H9 (cell line): ENCODE results near the gene ACACA. TPM values are rescaled to one million over a fixed set of nuclear protein-coding genes. Genes with fewer than 3 reads are reported as not detected.
A peak's percentile ranks its signal among the peaks of the same experiment; 100 is the strongest.

Source experiments
- DNase-seq: peaks from one replicate; pipeline ENCODE4 v3.0.0-alpha.2; 2017
- H2AFZ ChIP-seq: one replicate; pipeline ENCODE4 v1.6.1; 2013; ENCODE audit warnings: mild to moderate bottlenecking, low read length, control low read depth, moderate library complexity
- H2AK5ac ChIP-seq: 2 replicates; pipeline ENCODE4 v1.6.1; 2013; ENCODE audit warnings: low read length, control low read depth, mixed read lengths; ENCODE audit not compliant: insufficient read length
- H2BK120ac ChIP-seq: one replicate; pipeline ENCODE4 v1.6.1; 2013; ENCODE audit warnings: low read depth, mild to moderate bottlenecking, low read length, control low read depth, inconsistent platforms; ENCODE audit not compliant: poor library complexity, severe bottlenecking
- H2BK12ac ChIP-seq: 2 replicates; pipeline ENCODE4 v1.6.1; 2013; ENCODE audit warnings: low read length, control low read depth, mixed read lengths, low read depth; ENCODE audit not compliant: insufficient read length
- H2BK15ac ChIP-seq: 2 replicates; pipeline ENCODE4 v1.6.1; 2013; ENCODE audit warnings: low read depth, low read length, control low read depth
- H2BK20ac ChIP-seq: one replicate; pipeline ENCODE4 v1.6.1; 2013; ENCODE audit warnings: low read depth, mild to moderate bottlenecking, low read length, control low read depth, inconsistent platforms; ENCODE audit not compliant: poor library complexity, severe bottlenecking
- H2BK5ac ChIP-seq: 2 replicates; pipeline ENCODE4 v1.6.1; 2013; ENCODE audit warnings: low read length, control low read depth, mixed read lengths; ENCODE audit not compliant: insufficient read length
- H3K14ac ChIP-seq: 2 replicates; pipeline ENCODE4 v1.6.1; 2013; ENCODE audit warnings: low read length, control low read depth; ENCODE audit not compliant: insufficient read depth
- H3K18ac ChIP-seq: 2 replicates; pipeline ENCODE4 v1.6.1; 2013; ENCODE audit warnings: low read depth, mild to moderate bottlenecking, mixed read lengths, low read length, control low read depth; ENCODE audit not compliant: insufficient read length
- H3K23ac ChIP-seq: 2 replicates; pipeline ENCODE4 v1.6.1; 2013; ENCODE audit warnings: low read length, control low read depth, mixed read lengths, low read depth; ENCODE audit not compliant: insufficient read length
- H3K23me2 ChIP-seq: 2 replicates; pipeline ENCODE4 v1.6.1; 2013; ENCODE audit warnings: low read depth, mild to moderate bottlenecking, mixed read lengths, low read length, control low read depth; ENCODE audit not compliant: insufficient read length, poor library complexity, severe bottlenecking
- H3K27ac ChIP-seq: 2 replicates; pipeline ENCODE4 v1.5.1; 2013; ENCODE audit warnings: low read length, control low read depth, mixed read lengths, low read depth; ENCODE audit not compliant: insufficient read length
- H3K27me3 ChIP-seq: 2 replicates; pipeline ENCODE4 v1.6.1; 2013; ENCODE audit warnings: low read length, control low read depth, inconsistent platforms; ENCODE audit not compliant: insufficient read depth
- H3K4ac ChIP-seq: 2 replicates; pipeline ENCODE4 v1.6.1; 2013; ENCODE audit warnings: low read depth, mild to moderate bottlenecking, control low read depth, inconsistent platforms, low read length, moderate library complexity
- H3K4me1 ChIP-seq: 2 replicates; pipeline ENCODE4 v1.6.1; 2013; ENCODE audit warnings: low read length, control low read depth, inconsistent platforms; ENCODE audit not compliant: insufficient read depth
- H3K4me2 ChIP-seq: 2 replicates; pipeline ENCODE4 v1.6.1; 2013; ENCODE audit warnings: low read length, control low read depth, mixed read lengths; ENCODE audit not compliant: insufficient read length, insufficient read depth
- H3K56ac ChIP-seq: 2 replicates; pipeline ENCODE4 v1.6.1; 2013; ENCODE audit warnings: low read depth, mild to moderate bottlenecking, mixed read lengths, low read length, control low read depth; ENCODE audit not compliant: insufficient read length
- H3K79me1 ChIP-seq: 2 replicates; pipeline ENCODE4 v1.6.1; 2013; ENCODE audit warnings: low read depth, mild to moderate bottlenecking, moderate library complexity, low read length, control low read depth, inconsistent platforms; ENCODE audit not compliant: insufficient read depth, poor library complexity, severe bottlenecking
- H3K79me2 ChIP-seq: 2 replicates; pipeline ENCODE4 v1.6.1; 2013; ENCODE audit warnings: low read length, control low read depth, inconsistent platforms; ENCODE audit not compliant: insufficient read depth
- H3K9ac ChIP-seq: 2 replicates; pipeline ENCODE4 v1.6.1; 2013; ENCODE audit warnings: low read length, control low read depth, mixed read lengths; ENCODE audit not compliant: insufficient read length; ENCODE audit errors: extremely low read depth
- H3K9me3 ChIP-seq: one replicate; pipeline ENCODE4 v1.6.1; 2013; ENCODE audit warnings: low read depth, low read length, inconsistent platforms; ENCODE audit not compliant: control insufficient read depth
- H3T11ph ChIP-seq: one replicate; pipeline ENCODE4 v1.6.1; 2013; ENCODE audit warnings: mild to moderate bottlenecking, low read length, control low read depth, inconsistent platforms
- H4K20me1 ChIP-seq: one replicate; pipeline ENCODE4 v1.6.1; 2013; ENCODE audit not compliant: control insufficient read depth, insufficient read length, insufficient read depth
- H4K5ac ChIP-seq: 2 replicates; pipeline ENCODE4 v1.6.1; 2013; ENCODE audit warnings: low read depth, mild to moderate bottlenecking, mixed read lengths, low read length, control low read depth; ENCODE audit not compliant: insufficient read length
- H4K8ac ChIP-seq: replicated peaks from 2 replicates; pipeline ENCODE4 v1.6.1; 2013; ENCODE audit warnings: low read length, control low read depth, mixed read lengths, low read depth; ENCODE audit not compliant: insufficient read length
- H4K91ac ChIP-seq: 2 replicates; pipeline ENCODE4 v1.6.1; 2013; ENCODE audit warnings: low read depth, mild to moderate bottlenecking, moderate library complexity, mixed read lengths, low read length, control low read depth; ENCODE audit not compliant: insufficient read length
- H3K27ac Mint-ChIP-seq, 3 experiments: 2 replicates in 2 of 3; 3 replicates in 1 of 3; pipeline ENCODE4 v1.8.0; 2020 to 2021; ENCODE audit warnings: mixed read lengths in 3 of 3, mild to moderate bottlenecking in 1 of 3, moderate library complexity in 1 of 3
- H3K27me3 Mint-ChIP-seq: 2 replicates; pipeline ENCODE4 v1.8.0; 2021; ENCODE audit warnings: low read depth, mild to moderate bottlenecking, moderate library complexity, mixed read lengths
- H3K36me3 Mint-ChIP-seq, 3 experiments: 2 replicates in 2 of 3; 3 replicates in 1 of 3; pipeline ENCODE4 v1.8.0; 2020 to 2021; ENCODE audit warnings: low read depth in 3 of 3, mixed read lengths in 3 of 3; ENCODE audit not compliant: insufficient read depth in 1 of 3
- H3K4me1 Mint-ChIP-seq, 2 experiments: 2 replicates each; pipeline ENCODE4 v1.8.0; 2020; ENCODE audit warnings: mixed read lengths in 2 of 2
- H3K4me3 Mint-ChIP-seq, 2 experiments: 2 replicates in 1 of 2; 3 replicates in 1 of 2; pipeline ENCODE4 v1.8.0; 2020 to 2021; ENCODE audit warnings: mild to moderate bottlenecking in 2 of 2, mixed read lengths in 2 of 2, moderate library complexity in 1 of 2
- H3K9me3 Mint-ChIP-seq, 2 experiments: 2 replicates in 1 of 2; 3 replicates in 1 of 2; pipeline ENCODE4 v1.8.0; 2020; ENCODE audit warnings: mild to moderate bottlenecking in 2 of 2, mixed read lengths in 2 of 2, moderate library complexity in 1 of 2
- WGBS: extraction: QIAGEN DNeasy Blood & Tissue Kit; methylation state at CpG from one replicate; pipeline ENCODE4 v1.1.7; 2013; ENCODE audit warnings: missing lambda C conversion rate, low lambda C conversion rate, mixed read lengths; ENCODE audit not compliant: insufficient read length; ENCODE audit errors: extremely low coverage; 5-methylcytosine and 5-hydroxymethylcytosine counted together
- total RNA-seq: library from RNA; stranded (reverse); gene quantifications from 2 replicates; pipeline ENCODE4 v1.2.1, GENCODE V29; 2021
- TF ChIP-seq, protein P1 (sequence below): fragments of 200-600 bp; sonication (generic); conservative IDR thresholded peaks from 3 replicates; pipeline ENCODE4 v1.8.0; 2021; ENCODE audit warnings: antibody characterized with exemption, mild to moderate bottlenecking

The ACACA gene
- total RNA-seq, 1 experiment from 2014 or later = 135 TPM

DNA sequence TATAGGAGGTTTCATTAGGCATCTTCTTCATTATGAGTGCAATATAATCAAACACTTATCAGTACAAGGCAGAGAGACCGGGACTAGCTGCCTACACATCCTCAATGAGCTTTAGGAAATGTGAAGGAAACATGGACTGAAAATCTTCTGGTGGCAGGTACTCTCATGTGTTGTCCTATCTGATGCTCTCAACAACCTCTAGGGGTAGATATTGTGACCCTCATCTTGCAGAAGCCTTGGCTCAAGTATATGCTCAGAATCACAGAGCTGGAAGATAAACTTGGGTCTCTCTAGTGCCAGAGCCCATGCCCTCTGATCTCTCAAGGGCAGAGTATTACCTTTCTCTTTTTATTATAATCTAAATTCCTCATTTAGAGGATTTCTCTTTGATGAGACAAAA, 212.4 kb downstream of the ACACA start:
- WGBS = no CpG with 5 or more reads among the region's 1 CpG
- Histone ChIP-seq H3K4me1 (no peaks in the 10 kb centered on the region; the same call in 1 of the 2 replicates), H2AFZ (no peak overlapping the region), H3K23ac (no peak overlapping the region), H4K8ac (no peak overlapping the region), H2BK20ac (no peak overlapping the region), H3K23me2 (no peaks in the 10 kb centered on the region), H3K4ac (no peak overlapping the region), H2AK5ac (no peak overlapping the region), H3K79me2 (no peaks in the 10 kb centered on the region), H3K18ac (no peak overlapping the region), H2BK120ac (no peak overlapping the region), H4K20me1 (no peaks in the 10 kb centered on the region), H3K27ac (no peak overlapping the region), H4K91ac (no peak overlapping the region), H3K14ac (no peak overlapping the region), H4K5ac (no peak overlapping the region), H3K27me3 (no peaks in the 10 kb centered on the region), H3K4me2 (no peak overlapping the region), H3K79me1 (no peaks in the 10 kb centered on the region), H2BK15ac (no peak overlapping the region), H2BK5ac (no peak overlapping the region), H3K9ac (no peak overlapping the region), H3K9me3 (no peaks in the 10 kb centered on the region), H3T11ph (no peak overlapping the region), H2BK12ac (no peak overlapping the region), H3K56ac (no peak overlapping the region)
- DNase-seq = no peak
- no peak overlapping the region for H3K4me3 Mint-ChIP-seq
- H3K27me3 Mint-ChIP-seq = no peaks in the 10 kb centered on the region
- H3K9me3 Mint-ChIP-seq = no peaks in the 10 kb centered on the region
- peaks cover 11 to 43% (median 31%) of the 10 kb centered on the region in 3 experiments; a peak in 5 of 7 replicates for H3K36me3 Mint-ChIP-seq
- H3K4me1 Mint-ChIP-seq = peaks cover 7 to 14% of the 10 kb centered on the region in 2 experiments
- peak overlapping the region in 1 of 3 experiments; percentile 15; a peak in 1 of 7 replicates for H3K27ac Mint-ChIP-seq
- TF ChIP-seq, protein P1, sequence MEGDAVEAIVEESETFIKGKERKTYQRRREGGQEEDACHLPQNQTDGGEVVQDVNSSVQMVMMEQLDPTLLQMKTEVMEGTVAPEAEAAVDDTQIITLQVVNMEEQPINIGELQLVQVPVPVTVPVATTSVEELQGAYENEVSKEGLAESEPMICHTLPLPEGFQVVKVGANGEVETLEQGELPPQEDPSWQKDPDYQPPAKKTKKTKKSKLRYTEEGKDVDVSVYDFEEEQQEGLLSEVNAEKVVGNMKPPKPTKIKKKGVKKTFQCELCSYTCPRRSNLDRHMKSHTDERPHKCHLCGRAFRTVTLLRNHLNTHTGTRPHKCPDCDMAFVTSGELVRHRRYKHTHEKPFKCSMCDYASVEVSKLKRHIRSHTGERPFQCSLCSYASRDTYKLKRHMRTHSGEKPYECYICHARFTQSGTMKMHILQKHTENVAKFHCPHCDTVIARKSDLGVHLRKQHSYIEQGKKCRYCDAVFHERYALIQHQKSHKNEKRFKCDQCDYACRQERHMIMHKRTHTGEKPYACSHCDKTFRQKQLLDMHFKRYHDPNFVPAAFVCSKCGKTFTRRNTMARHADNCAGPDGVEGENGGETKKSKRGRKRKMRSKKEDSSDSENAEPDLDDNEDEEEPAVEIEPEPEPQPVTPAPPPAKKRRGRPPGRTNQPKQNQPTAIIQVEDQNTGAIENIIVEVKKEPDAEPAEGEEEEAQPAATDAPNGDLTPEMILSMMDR = peak; percentile 55
